GM15510 (cell line): ENCODE measurements around the gene NID1.

Experiments
- POLR2A ChIP-seq: IDR thresholded peaks from 3 replicates; pipeline ENCODE4 v1.6.1; 2011; ENCODE audit warnings: borderline replicate concordance; ENCODE audit not compliant: insufficient read length; ENCODE audit errors: extremely low read depth

NID1 gene, protein sequence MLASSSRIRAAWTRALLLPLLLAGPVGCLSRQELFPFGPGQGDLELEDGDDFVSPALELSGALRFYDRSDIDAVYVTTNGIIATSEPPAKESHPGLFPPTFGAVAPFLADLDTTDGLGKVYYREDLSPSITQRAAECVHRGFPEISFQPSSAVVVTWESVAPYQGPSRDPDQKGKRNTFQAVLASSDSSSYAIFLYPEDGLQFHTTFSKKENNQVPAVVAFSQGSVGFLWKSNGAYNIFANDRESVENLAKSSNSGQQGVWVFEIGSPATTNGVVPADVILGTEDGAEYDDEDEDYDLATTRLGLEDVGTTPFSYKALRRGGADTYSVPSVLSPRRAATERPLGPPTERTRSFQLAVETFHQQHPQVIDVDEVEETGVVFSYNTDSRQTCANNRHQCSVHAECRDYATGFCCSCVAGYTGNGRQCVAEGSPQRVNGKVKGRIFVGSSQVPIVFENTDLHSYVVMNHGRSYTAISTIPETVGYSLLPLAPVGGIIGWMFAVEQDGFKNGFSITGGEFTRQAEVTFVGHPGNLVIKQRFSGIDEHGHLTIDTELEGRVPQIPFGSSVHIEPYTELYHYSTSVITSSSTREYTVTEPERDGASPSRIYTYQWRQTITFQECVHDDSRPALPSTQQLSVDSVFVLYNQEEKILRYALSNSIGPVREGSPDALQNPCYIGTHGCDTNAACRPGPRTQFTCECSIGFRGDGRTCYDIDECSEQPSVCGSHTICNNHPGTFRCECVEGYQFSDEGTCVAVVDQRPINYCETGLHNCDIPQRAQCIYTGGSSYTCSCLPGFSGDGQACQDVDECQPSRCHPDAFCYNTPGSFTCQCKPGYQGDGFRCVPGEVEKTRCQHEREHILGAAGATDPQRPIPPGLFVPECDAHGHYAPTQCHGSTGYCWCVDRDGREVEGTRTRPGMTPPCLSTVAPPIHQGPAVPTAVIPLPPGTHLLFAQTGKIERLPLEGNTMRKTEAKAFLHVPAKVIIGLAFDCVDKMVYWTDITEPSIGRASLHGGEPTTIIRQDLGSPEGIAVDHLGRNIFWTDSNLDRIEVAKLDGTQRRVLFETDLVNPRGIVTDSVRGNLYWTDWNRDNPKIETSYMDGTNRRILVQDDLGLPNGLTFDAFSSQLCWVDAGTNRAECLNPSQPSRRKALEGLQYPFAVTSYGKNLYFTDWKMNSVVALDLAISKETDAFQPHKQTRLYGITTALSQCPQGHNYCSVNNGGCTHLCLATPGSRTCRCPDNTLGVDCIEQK

DNA sequence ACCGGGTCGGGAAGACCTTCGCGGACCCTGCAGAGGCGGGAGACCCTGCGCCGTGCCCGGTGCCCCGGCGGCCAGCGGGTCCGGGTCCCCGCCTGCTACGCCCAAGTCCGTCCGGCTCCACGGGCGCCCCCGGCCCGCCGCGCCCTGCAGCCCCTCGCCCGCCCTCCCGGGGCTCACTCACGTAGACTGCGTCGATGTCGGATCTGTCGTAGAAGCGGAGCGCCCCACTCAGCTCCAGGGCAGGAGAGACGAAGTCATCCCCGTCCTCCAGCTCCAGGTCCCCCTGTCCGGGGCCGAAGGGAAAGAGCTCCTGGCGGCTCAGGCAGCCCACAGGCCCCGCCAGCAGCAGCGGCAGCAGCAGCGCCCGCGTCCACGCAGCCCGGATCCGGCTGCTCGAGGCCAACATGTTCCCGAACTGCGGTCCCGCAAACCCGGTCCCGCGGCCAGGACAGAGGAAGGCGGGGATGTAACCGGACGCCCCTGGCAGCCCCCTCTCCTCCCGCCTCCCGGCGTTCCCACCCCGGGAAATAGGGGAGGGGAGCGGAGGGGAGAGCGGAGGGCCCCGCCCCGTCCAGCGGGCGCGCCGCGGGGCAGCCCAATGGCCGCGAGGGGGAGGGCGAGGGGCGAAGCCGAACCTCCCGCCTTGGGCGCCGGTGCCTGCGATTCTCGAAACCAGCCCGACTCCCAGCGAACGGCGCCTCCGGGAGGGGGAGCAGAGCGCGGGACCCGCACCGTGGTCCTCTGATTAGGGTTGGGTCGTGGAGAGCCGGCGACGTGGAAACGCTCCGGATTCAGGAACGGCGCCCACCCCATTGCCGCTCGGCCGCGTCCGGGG, at the start of gene NID1:
Gene NID1 (minus strand): TSS at position 417 of the 835 bp plus-strand sequence. CDS start 11 bp downstream, at position 406.
- TF ChIP-seq POLR2A: no peak

DNA sequence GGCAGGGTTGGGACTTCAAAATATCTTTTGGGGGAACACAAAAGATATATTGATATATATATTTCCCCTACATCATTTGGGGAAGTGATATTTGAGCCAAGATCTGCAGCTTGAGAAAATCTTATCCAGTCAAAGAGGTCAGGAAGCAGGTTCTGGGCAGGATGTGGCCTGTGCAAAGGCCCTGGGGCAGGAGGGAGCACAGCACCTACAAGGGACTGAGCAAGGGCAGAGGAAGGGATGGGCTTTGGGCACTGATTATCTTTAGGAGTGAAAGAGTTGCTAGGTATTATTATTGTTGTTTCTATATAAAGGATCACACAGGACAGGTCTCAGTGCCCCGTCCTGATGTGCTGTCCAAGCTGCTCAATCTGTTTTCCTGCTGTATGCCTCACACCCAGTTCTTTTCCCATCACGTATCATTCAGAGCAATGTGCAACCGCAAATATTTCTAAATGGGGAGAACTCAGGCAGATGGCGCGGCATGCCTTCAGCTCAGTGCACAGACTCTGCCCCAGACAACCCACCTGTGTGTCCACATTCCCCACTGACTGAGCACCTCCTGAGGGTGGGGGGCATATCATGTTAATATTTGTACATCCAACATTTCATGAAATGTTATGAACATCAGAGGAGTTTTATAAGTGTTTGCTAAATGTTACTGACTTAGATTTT, 49.3 kb upstream of the NID1 start:
- TF ChIP-seq POLR2A: no peak

DNA sequence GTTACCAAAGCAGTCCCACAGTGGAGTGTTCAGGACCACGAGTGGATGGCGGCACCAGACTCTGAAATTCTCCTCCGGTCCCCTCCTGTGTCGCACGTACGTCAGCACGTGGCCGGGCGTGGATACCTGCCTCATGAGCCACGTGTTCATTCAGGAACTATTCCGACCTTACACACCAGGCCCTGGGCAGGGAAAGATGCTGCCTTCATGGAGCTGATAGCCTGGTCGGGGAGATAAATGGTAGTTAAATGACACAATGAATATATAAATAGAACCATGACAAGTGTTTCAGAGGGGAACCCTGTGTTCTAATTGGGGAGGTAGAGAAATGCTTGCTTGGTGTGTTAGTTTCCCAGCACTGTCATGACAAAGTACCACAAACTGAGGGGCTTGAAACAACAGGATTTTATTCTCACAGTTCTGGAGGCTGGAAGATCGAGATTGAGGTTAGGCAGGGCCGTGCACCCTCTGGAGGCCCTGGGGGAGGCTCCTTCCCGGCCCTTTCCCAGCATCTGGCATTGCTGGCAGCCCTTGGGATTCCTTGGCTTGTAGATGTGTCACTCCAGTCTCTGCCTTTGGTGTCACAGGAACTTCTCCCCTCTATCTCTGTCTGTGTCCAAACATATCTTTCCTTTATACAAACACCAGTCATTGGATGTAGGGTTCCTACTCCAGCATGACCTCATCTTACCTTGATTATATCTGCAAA, 48.6 kb upstream of the NID1 start:
- TF ChIP-seq POLR2A: no peak

DNA sequence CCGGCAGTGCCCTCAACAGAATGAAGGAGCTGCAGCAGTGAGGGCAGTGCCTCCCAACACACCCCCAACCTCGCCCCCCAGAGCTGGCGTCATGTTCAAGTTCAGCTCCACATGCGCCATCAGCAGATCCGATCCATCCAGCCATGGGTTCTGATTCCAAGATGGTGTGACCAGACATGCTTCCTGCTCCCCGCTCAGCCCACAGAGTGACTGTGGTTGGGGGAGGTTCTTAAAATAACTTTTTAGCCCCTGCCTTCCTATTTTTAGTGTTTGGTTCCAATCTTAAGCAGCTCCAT, 47.4 kb upstream of the NID1 start:
- no peak for TF ChIP-seq POLR2A

DNA sequence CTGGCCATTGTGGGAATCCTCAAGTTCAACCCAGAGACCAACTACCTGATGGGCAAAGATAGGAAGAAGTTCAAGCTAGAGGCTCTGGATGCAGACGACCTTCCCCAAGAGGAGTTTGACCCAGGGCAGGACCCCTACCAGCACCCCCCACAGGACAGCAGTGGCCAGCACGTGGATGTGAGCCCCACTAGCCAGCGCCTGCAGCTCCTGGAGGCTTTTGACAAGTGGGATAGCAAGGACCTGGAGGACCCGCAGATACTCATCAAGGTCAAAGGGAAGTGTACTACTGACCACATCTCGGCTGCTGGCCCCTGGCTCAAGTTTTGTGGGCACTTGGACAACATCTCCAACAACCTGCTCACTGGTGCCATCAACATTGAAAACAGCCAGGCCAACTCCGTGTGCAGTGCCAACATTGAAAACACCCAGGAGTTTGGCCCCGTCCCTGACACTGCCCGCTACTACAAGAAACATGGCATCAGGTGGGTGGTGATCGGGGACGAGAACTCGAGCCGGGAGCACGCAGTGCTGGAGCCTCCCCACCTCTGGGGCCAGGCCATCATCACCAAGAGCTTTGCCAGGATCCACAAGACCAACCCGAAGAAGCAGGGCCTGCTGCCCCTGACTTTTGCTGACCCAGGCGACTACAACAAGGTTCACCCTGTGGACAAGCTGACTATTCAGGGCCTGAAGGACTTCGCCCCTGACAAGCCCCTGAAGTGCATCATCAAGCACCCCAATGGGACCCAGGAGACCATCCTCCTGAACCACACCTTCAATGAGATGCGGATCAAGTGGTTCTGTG, 46.8 kb upstream of the NID1 start:
- TF ChIP-seq POLR2A: no peak

DNA sequence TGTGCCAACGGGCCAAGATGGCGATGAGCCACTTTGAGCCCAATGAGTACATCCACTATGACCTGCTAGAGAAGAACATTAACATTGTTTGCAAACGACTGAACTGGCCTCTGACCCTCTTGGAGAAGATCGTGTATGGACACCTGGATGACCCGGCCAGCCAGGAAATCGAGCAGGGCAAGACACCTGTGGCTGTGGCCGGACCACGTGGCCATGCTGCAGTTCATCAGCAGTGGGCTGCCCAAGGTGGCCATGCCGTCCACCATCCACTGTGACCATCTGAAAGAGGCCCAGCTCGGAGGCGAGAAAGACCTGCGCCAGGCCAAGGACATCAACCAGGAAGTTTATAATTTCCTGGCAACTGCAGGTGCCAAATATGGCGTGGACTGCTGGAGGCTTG, 45.2 kb upstream of the NID1 start:
- TF ChIP-seq POLR2A: no peak

DNA sequence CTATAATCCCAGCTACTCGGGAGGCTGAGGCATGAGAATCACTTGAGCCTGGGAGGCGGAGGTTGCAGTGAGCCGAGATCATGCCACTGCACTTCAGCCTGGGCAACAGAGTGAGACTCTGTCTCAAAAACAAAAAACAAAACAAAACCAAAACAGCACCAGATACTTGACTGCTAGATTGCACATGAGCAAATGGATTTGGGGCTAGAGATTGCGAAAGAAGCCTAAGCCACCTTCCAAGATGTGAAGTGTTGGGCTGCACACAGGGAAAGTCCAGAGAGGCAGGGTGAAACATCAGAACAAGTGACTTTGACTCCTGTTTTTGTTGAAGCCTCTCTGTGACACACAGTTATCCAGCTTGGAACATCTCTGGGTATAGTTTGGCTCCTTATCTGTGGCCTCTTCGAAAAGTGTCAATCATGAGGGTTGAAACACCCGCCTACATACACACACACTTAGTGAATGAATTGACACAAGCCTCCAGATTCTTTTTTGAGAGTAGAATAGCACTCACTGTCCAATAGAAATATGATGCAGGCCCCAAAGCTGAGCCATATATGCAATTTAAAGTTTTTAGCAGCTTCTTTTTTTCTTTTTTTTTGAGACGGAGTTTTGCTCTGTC, 43.2 kb upstream of the NID1 start:
- TF ChIP-seq POLR2A: no peak

DNA sequence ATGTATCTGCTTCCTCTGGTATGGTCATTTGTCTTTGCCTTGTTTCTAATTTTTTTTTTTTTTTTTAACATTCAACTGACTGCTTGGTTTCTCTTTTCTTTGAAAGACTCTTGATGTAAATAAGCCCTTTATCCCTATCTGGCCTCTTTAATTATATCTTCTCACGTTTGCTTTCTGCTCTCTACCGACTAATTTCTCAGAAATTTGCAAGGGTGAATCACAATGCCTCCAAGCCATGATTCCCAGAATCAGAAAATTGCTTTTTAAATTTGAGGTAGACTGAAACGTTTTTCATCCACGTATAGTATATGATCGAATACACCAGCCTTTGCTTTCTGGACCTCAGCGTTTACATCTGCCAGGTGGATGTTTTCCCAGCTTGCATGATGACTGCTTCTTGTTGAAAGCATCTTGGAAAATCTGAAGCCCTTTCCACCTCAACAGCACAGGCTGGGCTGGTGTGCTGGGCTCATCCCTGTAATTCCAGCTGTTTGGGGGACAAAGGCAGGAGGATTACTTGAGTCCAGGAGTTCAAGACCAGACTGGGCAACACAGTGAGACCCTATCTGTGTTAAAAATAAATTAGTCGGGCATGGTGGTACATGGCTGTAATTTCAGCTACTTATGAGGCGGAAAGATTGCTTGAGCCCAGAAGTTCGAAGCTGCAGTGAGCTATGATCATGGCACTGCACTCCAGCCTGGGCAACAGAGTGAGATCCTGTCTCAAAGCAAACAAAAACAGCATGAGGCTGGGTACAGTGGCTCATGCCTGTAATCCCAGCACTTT, 42.4 kb upstream of the NID1 start:
- no peak for TF ChIP-seq POLR2A

DNA sequence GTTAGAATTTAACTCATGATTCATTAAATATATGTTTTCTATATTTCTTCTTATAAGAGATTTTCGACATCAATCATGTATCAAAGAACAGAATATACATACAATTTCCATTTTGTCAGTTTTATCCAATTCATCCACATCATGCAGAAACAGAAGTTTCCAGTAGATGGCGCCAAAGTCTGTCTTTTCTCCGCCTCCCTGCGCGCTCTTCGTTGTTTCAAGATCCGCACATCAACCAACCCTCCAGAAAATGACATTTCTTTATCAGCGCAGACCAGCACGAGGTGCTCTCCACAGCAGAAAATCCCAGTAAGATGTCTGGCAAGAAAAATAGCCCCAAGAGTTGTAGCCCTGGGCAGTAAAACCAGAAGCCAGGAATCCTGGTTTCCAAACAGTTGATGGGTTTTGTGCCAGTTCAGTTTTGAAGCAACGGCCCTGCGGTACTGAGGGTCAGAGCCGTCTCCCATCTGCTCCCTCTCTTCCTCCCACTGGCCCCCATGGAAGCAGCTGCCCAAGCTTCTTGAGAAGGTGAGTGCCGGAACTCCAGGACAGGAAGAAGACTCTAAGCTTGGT, 38.8 kb upstream of the NID1 start:
- TF ChIP-seq POLR2A: no peak

DNA sequence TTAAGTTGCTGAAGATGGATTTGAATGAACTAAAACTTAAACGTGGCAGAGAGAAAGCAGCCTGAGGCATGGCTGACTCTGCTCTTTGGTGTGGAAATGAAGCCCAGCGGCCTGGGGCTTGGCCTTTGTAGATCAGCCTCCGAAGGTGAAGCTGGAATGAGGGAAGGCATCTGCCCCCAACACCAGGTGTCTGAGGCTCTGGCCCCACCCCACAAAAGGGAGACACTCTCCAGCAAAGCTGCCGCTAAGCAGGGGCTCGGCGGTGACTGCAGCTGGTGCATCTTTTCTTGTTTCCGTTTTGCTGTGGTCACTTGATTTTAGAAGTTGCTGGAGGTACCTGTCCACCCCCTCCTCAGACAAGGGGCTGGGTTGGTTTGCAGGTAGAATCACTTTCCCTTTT, 38.2 kb upstream of the NID1 start:
- no peak for TF ChIP-seq POLR2A

DNA sequence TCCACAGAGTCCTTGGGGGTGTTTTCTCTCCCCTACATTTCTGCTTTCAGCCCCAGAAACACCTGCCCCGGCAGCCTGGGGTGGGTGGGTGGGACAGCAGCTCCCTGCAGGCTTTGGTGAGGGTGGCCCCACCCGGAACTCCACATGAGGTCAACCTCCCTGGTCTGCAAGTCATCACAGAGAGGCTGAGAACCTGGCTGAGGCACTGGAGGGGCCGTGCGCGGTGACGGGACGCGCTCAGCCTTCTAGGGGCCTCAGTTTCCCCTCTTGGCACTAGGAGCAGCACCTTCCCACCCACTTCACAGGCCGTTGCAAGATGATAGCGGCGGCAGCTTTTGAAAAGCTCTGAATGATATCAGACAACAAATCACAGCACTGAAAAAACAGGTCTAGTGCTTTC, 37.7 kb upstream of the NID1 start:
- TF ChIP-seq POLR2A: no peak
